HL-60 (cell line): ENCODE data around the gene TENM4.

ENCODE experiments used
- DNase-seq, 2 experiments: peaks; one replicate each; pipeline ENCODE4 v3.0.0-alpha.2; 2010 to 2020; ENCODE audit warnings: low read depth in 1 of 2, low spot score in 1 of 2
- H3K27ac ChIP-seq: fragments of 250-450 bp; sonication (Bioruptor Pico); replicated peaks from 2 replicates; pipeline ENCODE4 v1.5.1; 2020; ENCODE audit warnings: mild to moderate bottlenecking, moderate library complexity
- H3K27me3 ChIP-seq: fragments of 250-450 bp; sonication (Bioruptor Pico); 2 replicates; pipeline ENCODE4 v1.5.1; 2021; ENCODE audit warnings: mild to moderate bottlenecking, moderate library complexity; ENCODE audit not compliant: insufficient read depth, poor library complexity, severe bottlenecking
- H3K4me3 ChIP-seq: replicated peaks from 2 replicates; pipeline ENCODE4 v1.5.1; 2011; ENCODE audit warnings: mild to moderate bottlenecking, control low read depth, low read length; ENCODE audit not compliant: insufficient read depth
- CTCF ChIP-seq: IDR thresholded peaks from one replicate; pipeline ENCODE4 v1.5.1; 2011; ENCODE audit warnings: low read length, control low read depth, inconsistent platforms; ENCODE audit not compliant: insufficient read depth
- GABPA ChIP-seq: IDR thresholded peaks from 2 replicates; pipeline ENCODE4 v1.6.1; 2012; ENCODE audit warnings: low read depth
- POLR2AphosphoS5 ChIP-seq: IDR thresholded peaks from 2 replicates; pipeline ENCODE4 v1.6.1; 2012; ENCODE audit warnings: low read depth
- REST ChIP-seq: IDR thresholded peaks from 2 replicates; pipeline ENCODE4 v1.6.1; 2012; ENCODE audit warnings: low read depth; ENCODE audit not compliant: insufficient replicate concordance
- SPI1 ChIP-seq: IDR thresholded peaks from 2 replicates; pipeline ENCODE4 v1.6.1; 2012; ENCODE audit warnings: low read depth, mild to moderate bottlenecking, borderline replicate concordance

The TENM4 gene

DNA sequence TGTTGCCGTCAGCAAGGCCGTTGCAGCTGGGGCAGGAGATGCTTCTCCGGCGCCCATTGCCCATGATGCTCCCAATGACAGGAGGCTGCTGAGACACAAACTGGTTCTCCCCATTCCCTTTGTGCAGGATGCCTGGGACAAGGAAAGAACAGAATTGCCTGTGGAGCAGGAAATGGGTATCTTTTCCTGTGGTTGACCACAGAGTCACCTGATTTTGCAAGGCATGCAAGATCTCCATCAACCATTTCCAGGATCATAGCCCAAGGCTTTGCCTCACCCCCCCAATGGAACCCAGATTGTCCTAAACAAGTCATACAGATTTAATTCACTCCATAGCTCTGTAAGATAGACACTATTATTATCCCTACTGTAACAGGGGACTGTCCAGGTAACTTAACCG, 718.0 kb downstream of the TENM4 start:
- H3K27me3 ChIP-seq, result no peaks in the 10 kb centered on the region
- DNase-seq, result no peak
- H3K4me3 ChIP-seq, result no peak overlapping the region
- H3K27ac ChIP-seq, result no peak overlapping the region
- TF ChIP-seq REST, result no peak
- TF ChIP-seq CTCF, result no peak

- no peak overlapping the region for H3K4me3 ChIP-seq
- no peak for TF ChIP-seq SPI1
- no peak for TF ChIP-seq REST
- no peak for TF ChIP-seq GABPA
- TF ChIP-seq POLR2AphosphoS5, result no peak
- no peak for TF ChIP-seq CTCF
- no peak overlapping the region for H3K27ac ChIP-seq
- no peaks in the 10 kb centered on the region for H3K27me3 ChIP-seq
- DNase-seq, result no peak
These were observed 720.4 kb downstream of the TENM4 start for GRCh38 chr11:78720281-78720989.

DNA sequence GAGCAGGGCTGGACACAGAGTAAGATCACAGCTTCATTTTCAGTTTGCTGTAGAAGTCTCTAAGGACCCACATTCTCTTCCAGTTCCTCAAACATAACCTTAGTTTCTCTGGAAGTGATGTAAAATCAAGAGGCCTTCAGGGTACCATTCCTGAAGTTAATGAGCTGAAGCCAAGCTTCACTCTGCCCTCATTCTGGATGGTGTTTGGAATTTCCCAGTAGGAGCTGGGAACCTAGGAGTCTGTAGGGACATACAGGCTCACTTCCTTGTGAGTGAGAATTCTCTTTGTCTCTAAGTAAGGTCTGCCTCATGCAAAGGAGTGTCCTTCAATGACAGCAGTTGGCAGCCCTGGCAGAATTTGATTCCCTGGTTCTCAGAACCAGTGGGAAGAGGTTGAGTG, 723.8 kb downstream of the TENM4 start:
- Histone ChIP-seq H3K4me3 (no peak overlapping the region), H3K27ac (no peak overlapping the region), H3K27me3 (no peaks in the 10 kb centered on the region)
- no peak for DNase-seq
- TF ChIP-seq CTCF, result no peak
- TF ChIP-seq GABPA, result no peak
- TF ChIP-seq SPI1, result no peak
- no peak for TF ChIP-seq REST
- TF ChIP-seq POLR2AphosphoS5, result no peak
